ENCODE results near the gene SHANK3. TPM values are rescaled to one million over a fixed set of nuclear protein-coding genes. Genes with fewer than 3 reads are reported as not detected.
A peak's percentile ranks its signal among the peaks of the same experiment; 100 is the strongest.

Gene SHANK3
- total RNA-seq, 1 donor from 2014 or later, result 13.1 TPM

GRCh38 chr22:50697667-50698506 lies 25.3 kb downstream of the SHANK3 start:
- Mint-ChIP-seq H3K9me3 (no peaks in the 10 kb centered on the region), H3K27me3 (peaks cover 3% of the 10 kb centered on the region), H3K4me1 (ENCODE audit: unreplicated experiment) (peaks cover 15% of the 10 kb centered on the region), H3K27ac (no peak overlapping the region), H3K4me3 (peak overlapping the region; percentile 80), H3K36me3 (peaks cover 7% of the 10 kb centered on the region)
- no peak for DNase-seq (ENCODE audit: extremely low spot score, unreplicated experiment)
- TF ChIP-seq CTCF (conservative IDR thresholded peaks at IDR 0.05), result no peak

GRCh38 chr22:50698546-50698945 lies 25.9 kb downstream of the SHANK3 start:
- no peak for TF ChIP-seq CTCF (conservative IDR thresholded peaks at IDR 0.05)
- DNase-seq (ENCODE audit: extremely low spot score, unreplicated experiment), result no peak
- peaks cover 15% of the 10 kb centered on the region for H3K4me1 Mint-ChIP-seq (ENCODE audit: unreplicated experiment)
- H3K27me3 Mint-ChIP-seq, result peaks cover 3% of the 10 kb centered on the region
- peaks cover 7% of the 10 kb centered on the region for H3K36me3 Mint-ChIP-seq
- H3K9me3 Mint-ChIP-seq, result no peaks in the 10 kb centered on the region
- peak overlapping the region; percentile 21 for H3K27ac Mint-ChIP-seq
- peak overlapping the region; percentile 77 for H3K4me3 Mint-ChIP-seq

- no peak for TF ChIP-seq CTCF (conservative IDR thresholded peaks at IDR 0.05)
- no peak for DNase-seq (ENCODE audit: extremely low spot score, unreplicated experiment)
- Mint-ChIP-seq H3K27ac (peak overlapping the region; percentile 21), H3K36me3 (peaks cover 7% of the 10 kb centered on the region), H3K4me3 (peak overlapping the region; percentile 77), H3K9me3 (no peaks in the 10 kb centered on the region), H3K4me1 (ENCODE audit: unreplicated experiment) (peaks cover 15% of the 10 kb centered on the region), H3K27me3 (peaks cover 3% of the 10 kb centered on the region)
Observed at GRCh38 chr22:50699001-50699755, 26.6 kb downstream of the SHANK3 start.

- no peak for DNase-seq (ENCODE audit: extremely low spot score, unreplicated experiment)
- H3K27me3 Mint-ChIP-seq, result peaks cover 3% of the 10 kb centered on the region
- H3K4me3 Mint-ChIP-seq, result peak overlapping the region; percentile 51
- peak; percentile 36 for TF ChIP-seq CTCF (conservative IDR thresholded peaks at IDR 0.05)
- H3K4me1 Mint-ChIP-seq (ENCODE audit: unreplicated experiment), result peaks cover 15% of the 10 kb centered on the region
- no peak overlapping the region for H3K27ac Mint-ChIP-seq
- H3K9me3 Mint-ChIP-seq, result no peaks in the 10 kb centered on the region
- H3K36me3 Mint-ChIP-seq, result peaks cover 7% of the 10 kb centered on the region
Observed at GRCh38 chr22:50699756-50700386, 27.2 kb downstream of the SHANK3 start.

GRCh38 chr22:50700387-50701075 lies 27.9 kb downstream of the SHANK3 start:
- no peak for DNase-seq (ENCODE audit: extremely low spot score, unreplicated experiment)
- H3K36me3 Mint-ChIP-seq, result peaks cover 7% of the 10 kb centered on the region

More at GRCh38 chr22:50700387-50701075, 27.9 kb downstream of the SHANK3 start:
- Mint-ChIP-seq H3K4me3 (no peak overlapping the region), H3K27me3 (peaks cover 3% of the 10 kb centered on the region), H3K27ac (peak overlapping the region; percentile 77), H3K9me3 (no peaks in the 10 kb centered on the region), H3K4me1 (ENCODE audit: unreplicated experiment) (peaks cover 15% of the 10 kb centered on the region)
- TF ChIP-seq CTCF (conservative IDR thresholded peaks at IDR 0.05), result no peak
